MM.1S (cell line): ENCODE data around the gene SNX9.

ENCODE experiments used
- DNase-seq: peaks from one replicate; pipeline ENCODE4 v3.0.0-alpha.2; 2015
- H2AFZ ChIP-seq: fragments of 300-600 bp; sonication (generic); 2 replicates; pipeline ENCODE4 v1.6.0; 2016; ENCODE audit warnings: antibody characterized with exemption, low read length
- H3F3A ChIP-seq: fragments of 300-600 bp; sonication (generic); 2 replicates; pipeline ENCODE4 v1.6.1; 2016; ENCODE audit warnings: mild to moderate bottlenecking, antibody characterized with exemption, low read length, moderate library complexity, mixed read lengths; ENCODE audit not compliant: insufficient read depth
- H3K27ac ChIP-seq: fragments of 300-600 bp; sonication (generic); 2 replicates; pipeline ENCODE4 v1.5.1; 2016; ENCODE audit warnings: mild to moderate bottlenecking, low read length
- H3K27me3 ChIP-seq: fragments of 300-600 bp; sonication (generic); replicated peaks from 2 replicates; pipeline ENCODE4 v1.6.0; 2016; ENCODE audit warnings: low read length; ENCODE audit not compliant: insufficient read depth
- H3K36me3 ChIP-seq: fragments of 300-600 bp; sonication (generic); replicated peaks from 2 replicates; pipeline ENCODE4 v1.6.1; 2016; ENCODE audit warnings: mild to moderate bottlenecking, low read length, mixed read lengths; ENCODE audit not compliant: insufficient read depth
- H3K4me1 ChIP-seq: fragments of 300-600 bp; sonication (generic); 2 replicates; pipeline ENCODE4 v1.6.1; 2016; ENCODE audit warnings: low read length, mixed read lengths
- H3K4me2 ChIP-seq: fragments of 300-600 bp; sonication (generic); 2 replicates; pipeline ENCODE4 v1.6.0; 2016; ENCODE audit warnings: low read depth, low read length
- H3K4me3 ChIP-seq: fragments of 300-600 bp; sonication (generic); 2 replicates; pipeline ENCODE4 v1.5.1; 2016; ENCODE audit warnings: low read length, mixed read lengths
- H3K79me2 ChIP-seq: fragments of 300-600 bp; sonication (generic); 2 replicates; pipeline ENCODE4 v1.6.1; 2016; ENCODE audit warnings: mixed run types, low read length, mixed read lengths
- H3K9ac ChIP-seq: fragments of 300-600 bp; sonication (generic); 2 replicates; pipeline ENCODE4 v1.6.1; 2016; ENCODE audit warnings: low read length, mixed read lengths
- H3K9me2 ChIP-seq: fragments of 300-600 bp; sonication (generic); replicated peaks from 2 replicates; pipeline ENCODE4 v1.6.1; 2016; ENCODE audit warnings: mild to moderate bottlenecking, low read length, mixed read lengths; ENCODE audit not compliant: insufficient read depth
- H3K9me3 ChIP-seq: fragments of 300-600 bp; sonication (generic); replicated peaks from 2 replicates; pipeline ENCODE4 v1.6.1; 2016; ENCODE audit warnings: mild to moderate bottlenecking, low read length, mixed read lengths; ENCODE audit not compliant: insufficient read depth
- H4K20me1 ChIP-seq: fragments of 300-600 bp; sonication (generic); 2 replicates; pipeline ENCODE4 v1.6.1; 2016; ENCODE audit warnings: mild to moderate bottlenecking, low read length, moderate library complexity, mixed read lengths; ENCODE audit not compliant: insufficient read depth
- EZH2 ChIP-seq: fragments of 300-600 bp; sonication (generic); optimal IDR thresholded peaks from 2 replicates; pipeline ENCODE3; 2017; ENCODE audit warnings: low read depth, mild to moderate bottlenecking, antibody characterized with exemption, low read length, mixed read lengths
- EZH2phosphoT487 ChIP-seq: fragments of 300-600 bp; sonication (generic); IDR thresholded peaks from 2 replicates; pipeline ENCODE4 v1.6.1; 2018; ENCODE audit warnings: antibody characterized with exemption, low read length
- TF ChIP-seq, protein P1 (sequence below): fragments of 300-600 bp; sonication (generic); IDR thresholded peaks from 2 replicates; pipeline ENCODE4 v1.5.1; 2016; ENCODE audit warnings: antibody characterized with exemption, low read length, mixed read lengths

SNX9 gene

DNA sequence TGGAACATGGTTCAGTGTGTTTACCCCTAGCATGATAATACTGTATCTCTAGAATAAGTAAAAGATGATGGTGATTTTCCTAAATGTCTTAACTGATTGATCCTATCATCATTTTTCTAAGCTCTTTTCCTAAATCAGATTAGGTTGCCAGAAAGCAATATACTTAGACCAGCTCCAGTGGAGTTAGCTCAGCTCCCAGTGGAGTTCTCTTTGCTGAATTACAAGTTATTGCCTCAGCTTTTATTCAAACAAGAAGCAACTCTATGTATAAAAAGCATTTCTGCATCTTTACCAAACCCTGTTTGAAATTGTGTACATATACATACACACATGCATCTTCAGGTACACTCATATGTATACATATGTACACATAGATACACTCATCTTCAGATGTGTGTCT lies 44.9 kb downstream of the SNX9 start:
- no peaks in the 10 kb centered on the region for H3K79me2 ChIP-seq
- H3K9ac ChIP-seq: no peak overlapping the region

DNA sequence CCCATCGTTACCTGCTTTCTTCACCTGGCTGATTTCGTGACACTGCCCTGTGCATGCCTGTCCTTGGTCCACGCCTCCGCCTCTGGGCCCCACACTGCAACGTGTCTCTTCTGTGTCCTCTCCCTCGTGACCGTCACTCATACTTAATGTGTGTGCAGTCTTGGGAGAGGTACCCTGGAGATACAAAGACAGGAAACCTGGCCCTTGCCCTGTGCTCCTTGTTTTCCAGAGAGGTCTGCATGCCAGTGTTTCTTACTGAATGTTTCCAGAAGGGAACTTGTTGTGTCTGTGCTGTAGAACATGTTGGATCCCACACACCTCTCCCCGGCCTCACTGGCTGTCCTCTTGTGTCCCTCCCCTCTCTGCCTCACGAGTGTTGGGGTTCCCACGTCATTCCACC lies 45.8 kb downstream of the SNX9 start:
- H3K9me2 ChIP-seq: no peaks in the 10 kb centered on the region
- H3K27ac ChIP-seq: no peak overlapping the region
- H3K79me2 ChIP-seq: no peaks in the 10 kb centered on the region
- no peak overlapping the region for H3K4me3 ChIP-seq
- H3K4me2 ChIP-seq: no peak overlapping the region
- no peaks in the 10 kb centered on the region for H3K36me3 ChIP-seq
- no peaks in the 10 kb centered on the region for H3K27me3 ChIP-seq
- H4K20me1 ChIP-seq: no peaks in the 10 kb centered on the region
- no peaks in the 10 kb centered on the region for H3K4me1 ChIP-seq
- TF ChIP-seq EZH2 (no peak), EZH2phosphoT487 (no peak)
- TF ChIP-seq, protein P1, sequence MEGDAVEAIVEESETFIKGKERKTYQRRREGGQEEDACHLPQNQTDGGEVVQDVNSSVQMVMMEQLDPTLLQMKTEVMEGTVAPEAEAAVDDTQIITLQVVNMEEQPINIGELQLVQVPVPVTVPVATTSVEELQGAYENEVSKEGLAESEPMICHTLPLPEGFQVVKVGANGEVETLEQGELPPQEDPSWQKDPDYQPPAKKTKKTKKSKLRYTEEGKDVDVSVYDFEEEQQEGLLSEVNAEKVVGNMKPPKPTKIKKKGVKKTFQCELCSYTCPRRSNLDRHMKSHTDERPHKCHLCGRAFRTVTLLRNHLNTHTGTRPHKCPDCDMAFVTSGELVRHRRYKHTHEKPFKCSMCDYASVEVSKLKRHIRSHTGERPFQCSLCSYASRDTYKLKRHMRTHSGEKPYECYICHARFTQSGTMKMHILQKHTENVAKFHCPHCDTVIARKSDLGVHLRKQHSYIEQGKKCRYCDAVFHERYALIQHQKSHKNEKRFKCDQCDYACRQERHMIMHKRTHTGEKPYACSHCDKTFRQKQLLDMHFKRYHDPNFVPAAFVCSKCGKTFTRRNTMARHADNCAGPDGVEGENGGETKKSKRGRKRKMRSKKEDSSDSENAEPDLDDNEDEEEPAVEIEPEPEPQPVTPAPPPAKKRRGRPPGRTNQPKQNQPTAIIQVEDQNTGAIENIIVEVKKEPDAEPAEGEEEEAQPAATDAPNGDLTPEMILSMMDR: no peak
- H3K9ac ChIP-seq: no peak overlapping the region
- H2AFZ ChIP-seq: no peak overlapping the region
- H3K9me3 ChIP-seq: no peaks in the 10 kb centered on the region
- H3F3A ChIP-seq: no peaks in the 10 kb centered on the region
- DNase-seq: no peak

More for the DNA sequence above, 44.9 kb downstream of the SNX9 start:
- Histone ChIP-seq H3K4me1 (no peaks in the 10 kb centered on the region), H4K20me1 (no peaks in the 10 kb centered on the region), H3K9me3 (no peaks in the 10 kb centered on the region), H3K4me2 (no peak overlapping the region), H3K36me3 (no peaks in the 10 kb centered on the region), H2AFZ (no peak overlapping the region), H3F3A (no peaks in the 10 kb centered on the region), H3K9me2 (no peaks in the 10 kb centered on the region), H3K27ac (no peak overlapping the region), H3K4me3 (no peak overlapping the region), H3K27me3 (no peaks in the 10 kb centered on the region)
- TF ChIP-seq, protein P1: no peak
- DNase-seq: no peak

DNA sequence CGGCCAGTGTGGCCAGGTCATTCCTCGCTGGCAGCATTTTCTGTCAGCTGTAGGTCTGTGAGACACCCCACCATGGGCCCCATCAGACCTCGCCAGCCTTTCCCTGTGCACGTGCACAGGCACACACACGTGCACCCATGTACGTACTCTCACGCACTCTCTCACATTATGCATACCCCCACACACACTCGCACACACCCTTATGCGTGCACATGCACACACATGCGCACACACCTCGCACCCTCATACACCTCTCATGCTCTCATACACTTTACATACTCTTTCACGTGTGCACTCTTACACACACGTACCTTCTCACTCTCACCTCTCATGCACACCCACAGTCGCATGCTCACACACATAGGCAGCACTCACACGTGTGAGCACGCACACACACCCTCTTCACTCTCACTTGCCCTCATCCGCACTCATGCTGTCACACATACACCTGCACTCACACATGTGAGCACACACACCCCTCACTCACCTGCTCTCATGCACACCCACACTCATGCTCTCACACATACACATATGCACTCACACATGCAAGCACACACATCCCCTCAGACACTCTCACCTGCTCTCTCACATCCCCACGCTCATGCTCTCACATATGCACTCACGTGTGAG lies 46.7 kb downstream of the SNX9 start:
- Histone ChIP-seq H3K4me1 (no peaks in the 10 kb centered on the region), H4K20me1 (no peaks in the 10 kb centered on the region), H3K27me3 (no peaks in the 10 kb centered on the region), H3K36me3 (no peaks in the 10 kb centered on the region), H3K4me2 (no peak overlapping the region), H3K9me2 (no peaks in the 10 kb centered on the region), H3F3A (no peaks in the 10 kb centered on the region), H3K27ac (no peak overlapping the region), H3K9ac (no peak overlapping the region), H3K79me2 (no peaks in the 10 kb centered on the region), H2AFZ (no peak overlapping the region), H3K9me3 (no peaks in the 10 kb centered on the region), H3K4me3 (no peak overlapping the region)
- TF ChIP-seq, protein P1: no peak
- TF ChIP-seq EZH2phosphoT487 (no peak), EZH2 (no peak)
- no peak for DNase-seq
